ENCODE results near the gene CAMTA1.

The CAMTA1 gene

GRCh38 chr1:7516929-7517328 lies 731.7 kb downstream of the CAMTA1 start:
- no peak for DNase-seq (ENCODE audit: low read depth)

DNA sequence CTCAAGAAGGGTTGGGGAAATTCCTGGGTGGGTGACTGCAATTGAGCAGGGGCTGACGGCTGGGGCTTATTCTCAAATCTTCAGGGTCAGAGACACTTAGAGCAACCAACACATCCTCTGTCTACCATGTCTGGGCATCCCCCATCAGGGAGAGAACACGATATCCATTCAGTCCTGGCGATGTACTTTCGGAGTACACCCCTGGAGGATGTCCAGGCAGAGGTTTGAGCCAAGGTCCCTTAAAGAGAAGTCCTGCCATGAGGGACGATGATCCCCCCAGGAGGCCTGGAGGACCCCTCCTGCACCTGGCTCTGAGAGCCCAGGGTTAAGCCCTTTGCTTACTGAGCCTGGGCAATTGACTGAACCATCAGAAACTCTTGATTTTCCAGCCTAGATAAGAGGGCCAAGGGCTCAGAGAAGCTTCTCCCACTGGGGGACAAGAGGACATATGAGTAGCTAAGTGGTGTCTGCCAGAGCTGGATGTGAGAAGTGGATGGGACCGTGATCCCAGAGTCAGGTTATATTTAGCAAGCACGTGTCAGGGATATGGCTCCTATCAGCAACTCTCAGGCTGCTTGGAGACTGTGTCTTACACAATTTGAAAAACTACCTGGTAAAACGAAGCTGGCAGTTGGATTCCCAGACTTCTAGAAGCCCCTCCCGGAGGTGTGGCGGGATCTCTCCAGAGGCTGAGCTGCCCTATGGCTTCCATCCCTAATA lies 732.5 kb downstream of the CAMTA1 start:
- no peak for DNase-seq (ENCODE audit: low read depth)

GRCh38 chr1:7518411-7518810 lies 733.2 kb downstream of the CAMTA1 start:
- DNase-seq (ENCODE audit: low read depth) = no peak

DNA sequence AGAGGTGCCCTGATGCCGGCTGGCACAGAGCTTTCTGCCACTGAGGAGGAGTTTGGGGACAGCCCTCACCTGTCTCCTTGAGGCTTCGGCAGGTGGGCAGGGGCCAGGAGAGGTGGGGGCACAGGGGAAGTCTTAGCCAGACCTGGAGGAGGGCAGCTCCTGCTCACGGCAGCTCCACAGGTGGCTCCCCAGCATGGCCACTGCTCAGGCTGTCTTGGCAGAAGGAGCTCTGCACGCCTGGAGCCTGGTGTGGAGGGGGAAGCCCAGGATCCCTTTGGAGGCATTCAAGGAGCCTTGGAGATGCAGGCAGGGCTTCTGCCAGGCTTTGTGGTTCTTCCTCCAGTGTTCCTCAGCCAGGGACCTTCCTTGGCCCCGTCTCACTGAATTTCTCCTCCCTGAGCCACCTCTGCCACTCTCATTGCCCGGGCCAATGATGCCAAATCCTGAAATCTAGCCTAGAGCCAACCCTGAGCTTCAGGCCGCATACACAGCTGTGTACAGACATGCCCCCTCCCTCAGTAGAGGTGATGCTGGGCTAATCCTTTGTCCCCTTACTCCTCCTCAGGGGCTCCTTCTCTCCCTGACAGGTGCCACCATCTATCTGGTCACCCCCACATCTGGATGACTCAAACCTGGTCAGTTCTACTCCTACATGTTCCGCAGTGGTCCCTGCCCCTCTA lies 734.1 kb downstream of the CAMTA1 start:
- DNase-seq (ENCODE audit: low read depth) = no peak

GRCh38 chr1:7519861-7520395 lies 734.7 kb downstream of the CAMTA1 start:
- DNase-seq (ENCODE audit: low read depth) = no peak

- DNase-seq (ENCODE audit: low read depth) = no peak
These were observed 735.2 kb downstream of the CAMTA1 start for GRCh38 chr1:7520496-7520895.

DNA sequence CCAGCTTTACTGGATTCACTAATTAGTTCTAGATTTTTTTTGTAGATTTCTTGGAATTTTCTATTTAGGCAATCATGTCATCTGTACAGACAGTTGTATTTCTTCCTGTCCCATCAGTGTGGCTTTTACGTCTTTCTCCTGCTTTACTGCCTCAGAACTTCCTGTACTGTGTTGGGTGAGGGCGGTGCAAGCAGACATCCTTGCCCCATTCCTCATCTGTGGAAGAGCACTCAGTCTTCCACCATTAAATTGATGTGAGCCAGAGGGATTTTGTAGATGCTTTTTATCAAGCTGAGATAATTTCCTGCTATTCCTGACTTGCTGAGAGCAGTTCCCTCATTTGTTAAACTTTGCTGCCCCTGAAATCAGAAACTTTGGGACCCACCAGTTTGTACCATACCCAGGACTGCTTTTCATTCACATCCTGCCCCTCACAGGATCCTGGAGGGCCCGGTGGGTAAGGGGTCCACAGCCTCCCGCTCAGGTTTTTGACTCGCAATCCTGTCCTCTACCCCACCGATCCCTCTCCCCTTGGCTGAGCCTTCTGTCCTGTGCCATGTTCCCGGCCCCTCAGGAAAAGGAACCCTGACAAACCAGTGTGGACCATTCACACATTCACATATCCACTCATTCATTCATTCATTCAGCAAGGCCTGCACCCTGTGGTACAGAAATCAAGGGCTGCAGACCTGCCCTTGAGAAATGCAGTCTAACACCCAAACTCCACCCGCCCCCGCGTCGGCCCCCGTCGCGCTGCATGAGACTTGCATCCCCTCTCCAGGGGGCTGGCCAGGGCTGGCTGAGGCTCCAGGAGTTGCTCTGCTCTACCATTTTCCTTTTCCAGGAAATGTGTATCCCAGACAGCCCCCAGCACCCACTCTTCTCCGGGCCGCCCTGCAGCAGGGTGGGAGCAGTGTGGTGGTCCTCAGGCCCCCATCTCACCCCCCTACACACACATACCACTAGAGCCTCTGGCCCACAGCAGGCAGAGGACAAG lies 739.4 kb downstream of the CAMTA1 start:
- no peak for DNase-seq (ENCODE audit: low read depth)

- no peak for DNase-seq (ENCODE audit: low read depth)
These were observed 740.2 kb downstream of the CAMTA1 start for GRCh38 chr1:7525338-7526063.

DNA sequence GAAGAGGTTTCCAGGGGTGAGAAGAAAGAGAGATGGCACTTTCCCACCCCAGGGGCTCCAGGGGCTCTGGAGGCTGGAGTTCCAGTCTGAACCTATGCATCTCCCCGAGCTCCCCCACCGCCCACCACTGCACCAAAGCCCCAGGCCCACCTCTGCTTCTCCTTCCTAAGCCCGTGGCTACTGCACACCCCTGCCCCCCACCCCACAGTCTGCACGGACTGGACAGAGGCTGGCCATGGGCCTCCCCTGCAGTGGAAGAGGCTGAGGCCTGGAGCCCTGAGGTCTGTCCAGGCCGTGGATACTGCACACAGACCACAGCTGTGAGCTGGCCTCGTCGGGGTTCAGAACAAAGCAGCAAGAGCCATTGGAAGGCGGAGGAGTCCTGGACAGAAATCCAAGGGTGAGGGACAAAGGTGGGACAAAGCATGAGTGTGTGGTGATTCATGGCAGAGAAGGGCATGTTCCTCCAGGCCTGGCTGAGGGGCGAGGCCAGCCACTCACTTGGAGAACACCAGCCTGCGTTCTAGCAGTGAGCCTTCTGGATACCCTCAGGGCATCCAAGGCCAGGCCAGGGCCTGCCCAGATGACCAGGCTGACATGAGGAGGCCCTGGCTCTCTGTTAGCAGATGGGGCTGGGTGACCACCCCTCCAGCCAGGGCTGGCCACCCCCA lies 741.1 kb downstream of the CAMTA1 start:
- no peak for DNase-seq (ENCODE audit: low read depth)

DNA sequence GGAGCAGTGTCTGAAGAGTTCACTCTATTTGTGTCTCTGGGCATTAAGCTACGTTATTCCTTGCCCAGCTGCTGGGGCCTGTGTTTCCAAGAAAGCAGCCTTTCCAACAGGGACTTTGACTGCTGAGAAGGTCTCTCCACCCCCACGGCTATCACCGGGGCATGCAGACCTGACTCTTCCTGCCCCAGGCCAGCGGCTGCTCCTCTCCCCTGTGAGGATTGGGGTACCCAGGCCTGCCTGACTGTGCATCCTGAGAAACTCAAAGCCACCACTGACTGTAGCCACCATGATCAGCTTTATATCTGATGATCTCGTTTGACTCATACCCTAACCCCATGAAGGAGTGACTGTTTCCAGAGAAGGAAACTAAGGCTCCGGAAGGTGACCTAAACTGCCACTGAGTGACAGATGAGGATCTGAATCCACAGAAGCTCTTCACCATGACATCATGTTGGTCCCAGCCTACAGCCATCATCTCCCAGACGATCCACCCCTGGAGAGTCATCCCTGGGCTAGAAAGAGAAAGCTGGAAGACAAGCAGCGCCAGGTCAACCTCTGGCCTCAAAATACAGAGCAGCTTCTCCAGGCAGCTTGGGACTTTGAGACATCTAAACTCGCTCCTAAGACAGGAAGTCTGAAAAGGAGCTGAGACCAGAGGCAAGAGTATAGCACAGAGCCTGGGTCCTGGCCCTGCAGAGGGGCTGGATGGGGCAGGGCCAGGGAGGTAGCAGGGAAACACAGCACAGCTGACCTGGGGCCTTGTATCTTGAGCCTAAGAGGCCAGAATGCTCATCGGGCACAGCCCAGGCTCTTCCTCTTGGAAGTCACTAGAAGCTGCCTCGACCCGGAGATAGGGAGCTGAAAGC lies 741.8 kb downstream of the CAMTA1 start:
- DNase-seq (ENCODE audit: low read depth) = no peak

DNA sequence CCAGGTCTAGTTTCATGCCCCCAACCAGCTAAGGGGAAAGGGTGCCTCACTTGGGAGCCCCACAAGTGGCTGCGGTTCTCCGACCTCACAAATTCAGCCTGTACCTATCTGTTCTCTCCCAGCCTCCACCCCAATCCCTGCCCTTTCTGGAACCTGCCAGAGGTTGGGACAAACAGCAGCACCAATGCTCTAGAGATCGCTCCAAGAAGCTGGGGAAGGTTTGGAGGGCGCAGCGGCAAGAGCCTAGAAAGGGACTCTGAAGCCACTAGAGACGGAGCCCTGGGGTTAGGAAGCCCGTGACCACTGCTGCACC lies 742.4 kb downstream of the CAMTA1 start:
- no peak for DNase-seq (ENCODE audit: low read depth)

GRCh38 chr1:7528386-7529198 lies 743.3 kb downstream of the CAMTA1 start:
- no peak for DNase-seq (ENCODE audit: low read depth)

DNA sequence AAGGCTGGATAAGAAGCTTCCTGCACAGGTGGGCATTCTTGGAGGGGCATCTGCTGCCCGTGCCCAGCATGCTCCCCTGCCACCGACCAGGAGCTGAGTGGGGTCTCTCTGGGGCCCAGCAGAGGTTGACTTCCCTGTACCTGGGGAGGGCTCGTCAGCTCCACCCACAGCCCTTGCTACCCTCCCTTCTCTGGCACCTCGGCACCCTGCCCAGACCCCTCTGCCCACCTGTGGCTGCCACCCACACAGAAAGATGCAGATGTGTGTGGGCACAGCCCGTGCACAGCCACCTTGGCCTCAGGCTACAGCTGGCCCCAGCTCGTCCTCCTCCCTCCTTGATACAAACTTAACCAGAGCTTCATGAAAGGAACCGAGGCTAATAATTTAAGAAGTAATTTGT lies 744.7 kb downstream of the CAMTA1 start:
- DNase-seq (ENCODE audit: low read depth) = no peak

GRCh38 chr1:7531562-7532340 lies 746.5 kb downstream of the CAMTA1 start:
- DNase-seq (ENCODE audit: low read depth) = no peak

- no peak for DNase-seq (ENCODE audit: low read depth)
These were observed 747.8 kb downstream of the CAMTA1 start for GRCh38 chr1:7533006-7533405.

DNA sequence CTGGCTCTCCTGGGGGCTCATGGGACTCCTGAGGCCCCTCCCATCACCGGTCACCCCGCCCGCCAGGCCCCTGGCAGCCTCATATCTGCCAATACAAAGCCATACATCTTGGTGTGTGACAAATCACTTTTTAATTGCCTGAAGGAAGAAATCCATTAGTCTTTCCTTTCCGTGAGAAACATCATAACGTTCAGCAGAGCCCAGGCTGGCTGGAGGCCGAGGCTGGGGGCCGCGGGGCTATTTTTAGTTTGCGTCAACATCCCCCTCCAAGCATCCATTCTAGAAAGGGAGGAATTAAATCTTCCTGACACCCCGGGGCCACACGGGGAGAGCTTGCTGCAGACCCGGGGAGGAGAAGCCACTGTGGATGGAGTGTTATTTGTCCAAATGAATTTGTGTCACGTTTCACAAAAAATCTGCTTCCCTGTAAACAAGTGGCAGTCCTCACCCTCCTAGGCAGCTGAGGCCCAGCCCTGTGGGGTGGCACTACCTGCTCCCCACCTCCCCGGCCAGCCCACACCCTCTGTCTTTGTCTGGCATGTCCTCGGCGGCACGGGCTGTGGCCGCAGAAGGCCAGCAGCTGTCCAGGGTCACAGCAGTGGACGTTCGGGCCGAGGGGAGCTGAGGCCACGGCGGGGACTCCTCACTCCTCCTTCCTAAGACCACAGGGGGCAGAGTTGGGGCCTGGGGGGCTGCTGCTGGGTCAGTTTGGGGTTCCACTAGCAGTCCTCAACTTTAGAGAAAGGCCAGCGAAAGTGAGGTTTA lies 749.0 kb downstream of the CAMTA1 start:
- DNase-seq (ENCODE audit: low read depth) = no peak

GRCh38 chr1:7535016-7535415 lies 749.8 kb downstream of the CAMTA1 start:
- no peak for DNase-seq (ENCODE audit: low read depth)
